IMR-90 (cell line): Measurements from ENCODE around the gene FOXN3. TPM values are rescaled to one million over a fixed set of nuclear protein-coding genes. Genes with fewer than 3 reads are reported as not detected.

Experiments
- ATAC-seq: fragments of 200-7000 bp; cut with Tn5 transposase; 2 replicates; pipeline ENCODE4 v1.9.1; 2020; ENCODE audit warnings: low read depth, mild to moderate bottlenecking, moderate library complexity
- BruUV-seq: library from RNA; stranded (reverse); fragments of 400-500 nt; replicated peaks from 2 replicates; lab custom pipeline; 2021; lab: Mats Ljungman, UMichigan
- CTCF ChIA-PET: fragments of 300-600 bp; formaldehyde crosslinking; extraction: SDS; loops from one replicate; lab custom pipeline; 2021; ENCODE audit warnings: antibody characterized with exemption; lab: Yijun Ruan, JAX
- POLR2A ChIA-PET: fragments of 300-600 bp; sonication (Branson Sonifier 250); formaldehyde crosslinking; loops from one replicate; lab custom pipeline; 2022; ENCODE audit warnings: antibody characterized with exemption; ENCODE audit not compliant: unreplicated experiment; lab: Charles Lee
- DNase-seq: peaks from one replicate; pipeline ENCODE4 v3.0.0; 2013
- H2AFZ ChIP-seq: replicated peaks from 2 replicates; pipeline ENCODE3; 2013; ENCODE audit warnings: low read length, mild to moderate bottlenecking; ENCODE audit not compliant: poor library complexity
- H2AK5ac ChIP-seq: 2 replicates; pipeline ENCODE4 v1.6.1; 2013; ENCODE audit warnings: low read depth, low read length, inconsistent platforms
- H2AK9ac ChIP-seq: replicated peaks from 2 replicates; pipeline ENCODE3; 2013; ENCODE audit warnings: mild to moderate bottlenecking, low read depth, low read length, moderate library complexity; ENCODE audit not compliant: poor library complexity
- H2BK120ac ChIP-seq: 2 replicates; pipeline ENCODE4 v1.6.1; 2013; ENCODE audit warnings: low read depth, low read length, inconsistent platforms
- H2BK15ac ChIP-seq: 3 replicates; pipeline ENCODE4 v1.6.1; 2013; ENCODE audit warnings: low read depth, low read length, inconsistent platforms
- H2BK20ac ChIP-seq: 2 replicates; pipeline ENCODE4 v1.6.1; 2013; ENCODE audit warnings: low read depth, mild to moderate bottlenecking, inconsistent platforms, low read length, moderate library complexity
- H2BK5ac ChIP-seq: 2 replicates; pipeline ENCODE4 v1.6.1; 2013; ENCODE audit warnings: mild to moderate bottlenecking, low read depth, low read length, inconsistent platforms; ENCODE audit not compliant: poor library complexity, severe bottlenecking
- H3K14ac ChIP-seq: replicated peaks from 2 replicates; pipeline ENCODE4 v1.6.1; 2013; ENCODE audit warnings: low read depth, low read length, inconsistent platforms
- H3K18ac ChIP-seq: 2 replicates; pipeline ENCODE4 v1.6.1; 2013; ENCODE audit warnings: low read depth, low read length, control low read depth
- H3K23ac ChIP-seq: 2 replicates; pipeline ENCODE4 v1.6.1; 2013; ENCODE audit warnings: low read depth, low read length, inconsistent platforms
- H3K27ac ChIP-seq: 2 replicates; pipeline ENCODE4 v1.5.1; 2013; ENCODE audit warnings: mild to moderate bottlenecking, control low read depth, low read length; ENCODE audit not compliant: insufficient read depth
- H3K27me3 ChIP-seq: 2 replicates; pipeline ENCODE4 v1.6.1; 2013; ENCODE audit warnings: low read length; ENCODE audit not compliant: control insufficient read depth, insufficient read depth
- H3K36me3 ChIP-seq: 2 replicates; pipeline ENCODE4 v1.6.1; 2013; ENCODE audit warnings: low read length, mixed read lengths; ENCODE audit not compliant: control insufficient read depth, insufficient read depth
- H3K4ac ChIP-seq: 2 replicates; pipeline ENCODE4 v1.6.1; 2013; ENCODE audit warnings: low read depth, low read length, inconsistent platforms
- H3K4me1 ChIP-seq: 2 replicates; pipeline ENCODE4 v1.6.1; 2013; ENCODE audit warnings: low read length, mixed read lengths; ENCODE audit not compliant: control insufficient read depth, insufficient read depth
- H3K4me2 ChIP-seq: 2 replicates; pipeline ENCODE4 v1.6.1; 2013; ENCODE audit warnings: low read depth, mild to moderate bottlenecking, control low read depth, low read length, moderate library complexity
- H3K4me3 ChIP-seq: 2 replicates; pipeline ENCODE4 v1.5.1; 2013; ENCODE audit warnings: low read depth, mild to moderate bottlenecking, control low read depth, low read length, moderate library complexity; ENCODE audit not compliant: insufficient read depth
- H3K56ac ChIP-seq: 2 replicates; pipeline ENCODE4 v1.6.1; 2013; ENCODE audit warnings: low read length, inconsistent platforms; ENCODE audit not compliant: insufficient read depth; ENCODE audit errors: extremely low read depth
- H3K79me1 ChIP-seq, 2 experiments: 2 replicates each; pipeline ENCODE4 v1.6.1; 2013; ENCODE audit warnings: low read length in 2 of 2, inconsistent platforms in 1 of 2, low read depth in 1 of 2
- H3K9ac ChIP-seq: 2 replicates; pipeline ENCODE4 v1.6.1; 2013; ENCODE audit warnings: low read depth, low read length, control low read depth
- H3K9me1 ChIP-seq: 2 replicates; pipeline ENCODE4 v1.6.1; 2013; ENCODE audit warnings: low read length, inconsistent platforms; ENCODE audit not compliant: insufficient read depth
- H3K9me3 ChIP-seq: 2 replicates; pipeline ENCODE4 v1.6.1; 2013; ENCODE audit warnings: low read length; ENCODE audit not compliant: control insufficient read depth, insufficient read depth
- H4K20me1 ChIP-seq: 2 replicates; pipeline ENCODE4 v1.6.1; 2013; ENCODE audit warnings: low read length, inconsistent platforms; ENCODE audit not compliant: insufficient read depth
- H4K5ac ChIP-seq: 2 replicates; pipeline ENCODE4 v1.6.1; 2013; ENCODE audit warnings: mild to moderate bottlenecking, low read depth, low read length, control low read depth
- H4K8ac ChIP-seq, 2 experiments: 2 replicates each; pipeline ENCODE4 v1.6.1; 2013; ENCODE audit warnings: low read depth in 2 of 2, low read length in 2 of 2, control low read depth in 1 of 2, inconsistent platforms in 1 of 2
- H4K91ac ChIP-seq: 2 replicates; pipeline ENCODE4 v1.6.1; 2013; ENCODE audit warnings: low read depth, low read length, inconsistent platforms; ENCODE audit not compliant: insufficient read depth
- BHLHE40 ChIP-seq: fragments of 150-350 bp; IDR thresholded peaks from 2 replicates; pipeline ENCODE4 v1.6.1; 2016; ENCODE audit warnings: mild to moderate bottlenecking, low read depth, low read length
- MXI1 ChIP-seq: IDR thresholded peaks from 2 replicates; pipeline ENCODE4 v1.6.1; 2012; ENCODE audit warnings: low read depth, mild to moderate bottlenecking, low read length, moderate library complexity, borderline replicate concordance
- POLR2A ChIP-seq: IDR thresholded peaks from 2 replicates; pipeline ENCODE4 v1.6.1; 2012; ENCODE audit warnings: mild to moderate bottlenecking, low read depth, low read length
- RCOR1 ChIP-seq: IDR thresholded peaks from 2 replicates; pipeline ENCODE4 v1.6.1; 2012; ENCODE audit warnings: mild to moderate bottlenecking, low read length, improper control_type of control experiment; ENCODE audit not compliant: insufficient replicate concordance
- WGBS, 2 experiments: methylation state at CpG; one replicate each; pipeline versions ENCODE4 v1.1.5 to v1.1.7; 2013; ENCODE audit warnings: missing lambda C conversion rate in 2 of 2; ENCODE audit not compliant: insufficient read length in 1 of 2; ENCODE audit errors: extremely low coverage in 2 of 2; 5-methylcytosine and 5-hydroxymethylcytosine counted together
- dilution Hi-C: fragments of 300-500 bp; cut with HindIII; formaldehyde crosslinking; loops from one replicate; pipeline ENCODE4 v1.14.3; 2018; ENCODE audit warnings: low sequenced_read_pairs; ENCODE audit not compliant: unreplicated experiment
- in situ Hi-C: fragments of 300-500 bp; cut with MboI; formaldehyde crosslinking; loops from 3 replicates; pipeline ENCODE4 v1.14.3; 2019; ENCODE audit warnings: low sequenced_read_pairs, inconsistent platforms, mixed read lengths
- intact Hi-C: fragments of 100-400 bp; cut with micrococcal nuclease; formaldehyde crosslinking; loops from 2 replicates; pipeline ENCODE4 v1.10.0; 2022
- polyA plus RNA-seq, 3 experiments: library from polyadenylated mRNA; depleted of rRNA; stranded (reverse); fragments of >200 nt; gene quantifications; 2 replicates each; pipeline ENCODE4 v1.2.3, GENCODE V29; 2012; ENCODE audit warnings: low replicate concordance in 1 of 3
- total RNA-seq: library from RNA; depleted of rRNA; stranded (reverse); fragments of >200 nt; gene quantifications from 2 replicates; pipeline ENCODE4 v1.2.3, GENCODE V29; 2012

Gene FOXN3
- total and polyA plus RNA-seq, 2 of the 4 experiments (the other 2 are of a cell fraction) = 22.6 to 33.7 TPM

DNA sequence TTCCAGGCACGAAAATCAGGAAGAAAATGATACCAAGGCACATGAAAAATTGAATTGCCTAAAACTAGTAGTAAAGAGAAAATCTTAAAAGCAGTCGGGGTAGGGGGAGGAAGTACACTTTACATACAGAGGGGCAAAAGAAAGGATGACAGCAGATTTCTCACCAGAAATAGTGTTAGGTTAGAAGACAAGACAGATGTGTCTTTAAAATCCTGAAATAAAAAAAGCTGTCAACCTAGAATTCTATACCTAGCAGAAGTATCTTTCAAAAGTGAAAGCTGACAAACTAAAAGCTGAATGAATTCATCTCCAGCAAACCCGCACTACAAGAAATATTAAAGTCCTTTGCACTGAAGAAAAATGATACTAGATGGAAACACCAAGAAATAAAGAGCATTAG, 280.4 kb downstream of the FOXN3 start:
- ATAC-seq (no peak), DNase-seq (no peak)
- Histone ChIP-seq H3K4me3 (no peak overlapping the region), H4K8ac (no peak overlapping the region), H3K79me1 (no peaks in the 10 kb centered on the region), H2BK120ac (no peak overlapping the region), H3K27ac (no peak overlapping the region), H3K14ac (no peak overlapping the region), H3K4me1 (peaks cover 5% of the 10 kb centered on the region), H4K5ac (no peak overlapping the region), H3K23ac (no peak overlapping the region), H3K4me2 (no peak overlapping the region), H3K27me3 (no peaks in the 10 kb centered on the region), H2BK5ac (no peak overlapping the region), H3K4ac (no peak overlapping the region), H3K18ac (no peak overlapping the region), H3K9ac (no peak overlapping the region), H2AFZ (no peak overlapping the region), H3K9me3 (no peaks in the 10 kb centered on the region), H4K91ac (no peak overlapping the region), H3K36me3 (no peaks in the 10 kb centered on the region), H3K9me1 (peaks cover 10% of the 10 kb centered on the region), H2AK5ac (no peak overlapping the region), H2BK15ac (no peak overlapping the region), H2BK20ac (no peak overlapping the region), H2AK9ac (no peak overlapping the region), H3K56ac (no peak overlapping the region), H4K20me1 (no peaks in the 10 kb centered on the region)
- POLR2A ChIA-PET = no interaction called here
- intact Hi-C loops (no loop called here), in situ Hi-C loops (no loop called here), dilution Hi-C loops (no loop called here)
- WGBS, 2 experiments = no CpG with 5 or more reads among the region's 3 CpGs
- CTCF ChIA-PET = no interaction called here
- TF ChIP-seq BHLHE40 = no peak
- no peak for TF ChIP-seq RCOR1
- TF ChIP-seq POLR2A = no peak
- TF ChIP-seq MXI1 = no peak
- no TSS peak for BruUV-seq
